Keratinocyte (primary cell): ENCODE results near the gene MCEMP1. TPM values are rescaled to one million over a fixed set of nuclear protein-coding genes. Genes with fewer than 3 reads are reported as not detected.

ENCODE experiments used
- DNase-seq: peaks from one replicate; pipeline ENCODE4 v3.0.0-alpha.2; 2011; ENCODE audit warnings: low read depth, missing footprints, low spot score
- FAIRE-seq: peaks from 2 replicates; lab custom pipeline; 2011; peaks lifted over from hg19 to GRCh38; lab: Jason Lieb, UNC
- H2AFZ ChIP-seq: 2 replicates; pipeline ENCODE4 v1.6.0; 2012; ENCODE audit warnings: low read length, control low read depth, inconsistent platforms; ENCODE audit not compliant: control insufficient read depth
- H3K27ac ChIP-seq: 2 replicates; pipeline ENCODE4 v1.5.1; 2011; ENCODE audit warnings: low read length; ENCODE audit not compliant: control insufficient read depth, insufficient read depth
- H3K27me3 ChIP-seq: 3 replicates; pipeline ENCODE4 v1.6.0; 2011; ENCODE audit warnings: low read length; ENCODE audit not compliant: control insufficient read depth, insufficient read depth; ENCODE audit errors: extremely low read depth
- H3K36me3 ChIP-seq, 2 experiments: 2 replicates in 1 of 2; 3 replicates in 1 of 2; pipeline ENCODE4 v1.5.1; 2011; ENCODE audit warnings: low read length in 2 of 2, mild to moderate bottlenecking in 1 of 2; ENCODE audit not compliant: control insufficient read depth in 2 of 2, insufficient read depth in 2 of 2; ENCODE audit errors: extremely low read depth in 1 of 2
- H3K4me1 ChIP-seq: 3 replicates; pipeline ENCODE4 v1.5.1; 2011; ENCODE audit warnings: low read length; ENCODE audit not compliant: control insufficient read depth, insufficient read depth; ENCODE audit errors: extremely low read depth
- H3K4me2 ChIP-seq: 3 replicates; pipeline ENCODE4 v1.6.0; 2011; ENCODE audit warnings: low read depth, low read length; ENCODE audit not compliant: control insufficient read depth, insufficient read depth; ENCODE audit errors: extremely low read depth
- H3K4me3 ChIP-seq, 3 experiments: fragments of 200-600 bp in 1 of 3; sonication (generic) in 1 of 3; 2 replicates in 2 of 3; 3 replicates in 1 of 3; pipeline ENCODE4 v1.5.1; 2011 to 2016; ENCODE audit warnings: low read length in 3 of 3, mild to moderate bottlenecking in 3 of 3, control low read depth in 2 of 3, inconsistent platforms in 1 of 3, low read depth in 1 of 3, mixed read lengths in 1 of 3, mixed run types in 1 of 3, moderate library complexity in 1 of 3; ENCODE audit not compliant: control insufficient read depth in 2 of 3, insufficient read depth in 2 of 3; ENCODE audit errors: extremely low read depth in 1 of 3
- H3K79me2 ChIP-seq: 2 replicates; pipeline ENCODE4 v1.6.0; 2012; ENCODE audit warnings: low read length; ENCODE audit not compliant: control insufficient read depth, insufficient read depth
- H3K9ac ChIP-seq: 3 replicates; pipeline ENCODE4 v1.6.0; 2011; ENCODE audit warnings: low read length; ENCODE audit not compliant: control insufficient read depth, insufficient read depth; ENCODE audit errors: extremely low read depth
- H3K9me1 ChIP-seq: 3 replicates; pipeline ENCODE4 v1.6.0; 2011; ENCODE audit warnings: low read length; ENCODE audit not compliant: control insufficient read depth, insufficient read depth; ENCODE audit errors: extremely low read depth
- H3K9me3 ChIP-seq: 2 replicates; pipeline ENCODE4 v1.5.1; 2012; ENCODE audit warnings: low read depth, low read length; ENCODE audit not compliant: control insufficient read depth
- H4K20me1 ChIP-seq: 3 replicates; pipeline ENCODE4 v1.6.0; 2011; ENCODE audit warnings: low read length; ENCODE audit not compliant: control insufficient read depth, insufficient read depth; ENCODE audit errors: extremely low read depth
- EZH2 ChIP-seq: IDR thresholded peaks from one replicate; pipeline ENCODE4 v1.6.1; 2012; ENCODE audit warnings: inconsistent platforms, mild to moderate bottlenecking, low read length, moderate library complexity
- dilution Hi-C: fragments of 300-500 bp; cut with MboI; formaldehyde crosslinking; loops from one replicate; pipeline ENCODE4 v1.7.0; 2020; ENCODE audit warnings: low sequenced_read_pairs; ENCODE audit not compliant: extremely low pct_ligation_motif_present
- polyA plus RNA-seq, 5 experiments: library from polyadenylated mRNA; depleted of rRNA in 3 of 5; stranded (reverse) in 3 of 5; stranded (forward) in 1 of 5; unstranded in 1 of 5; fragments of >200 nt; gene quantifications; 1 replicate in 1 of 5; 2 replicates in 3 of 5; 3 replicates in 1 of 5; pipeline versions ENCODE4 v1.2.1 to v1.2.3, GENCODE V29; 2011 to 2012; ENCODE audit warnings: missing spikeins in 2 of 5, low read depth in 1 of 5, low replicate concordance in 1 of 5
- TF ChIP-seq, protein P1 (sequence below), 3 experiments: IDR thresholded peaks in 1 of 3; conservative IDR thresholded peaks in 1 of 3; optimal IDR thresholded peaks in 1 of 3; 2 replicates in 2 of 3; 3 replicates in 1 of 3; pipeline versions ENCODE3 to v1.5.1; 2011; ENCODE audit warnings: low read length in 3 of 3, mild to moderate bottlenecking in 3 of 3, moderate library complexity in 2 of 3, control low read depth in 1 of 3, inconsistent platforms in 1 of 3; ENCODE audit not compliant: insufficient read depth in 2 of 3; ENCODE audit errors: extremely low read depth in 1 of 3

MCEMP1 gene
- polyA plus RNA-seq, 1 donor (not counting 4 experiments of a cell fraction or from before 2014, with no cell fraction given) = not detected

DNA sequence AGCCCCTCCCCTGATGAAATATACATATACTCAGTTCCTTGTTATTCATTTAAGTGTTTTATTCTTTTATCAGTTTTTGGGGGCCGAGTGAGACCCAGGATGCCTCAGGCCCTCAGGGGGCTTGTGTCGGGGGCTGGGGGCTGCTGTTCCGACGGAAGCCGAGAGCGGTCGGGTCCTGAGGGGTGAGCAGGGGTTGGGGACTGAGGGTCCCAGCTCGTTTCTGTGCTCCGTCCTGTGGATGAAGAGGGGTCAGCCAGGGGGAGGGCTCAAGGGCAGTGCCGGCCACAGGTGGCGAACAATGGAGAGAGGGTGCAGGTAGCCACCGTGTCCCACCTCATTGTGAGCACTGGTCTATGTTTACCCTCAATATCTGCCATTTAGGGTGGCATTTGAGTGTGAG, 45.3 kb upstream of the MCEMP1 start:
- no peak for TF ChIP-seq EZH2
- TF ChIP-seq, protein P1, sequence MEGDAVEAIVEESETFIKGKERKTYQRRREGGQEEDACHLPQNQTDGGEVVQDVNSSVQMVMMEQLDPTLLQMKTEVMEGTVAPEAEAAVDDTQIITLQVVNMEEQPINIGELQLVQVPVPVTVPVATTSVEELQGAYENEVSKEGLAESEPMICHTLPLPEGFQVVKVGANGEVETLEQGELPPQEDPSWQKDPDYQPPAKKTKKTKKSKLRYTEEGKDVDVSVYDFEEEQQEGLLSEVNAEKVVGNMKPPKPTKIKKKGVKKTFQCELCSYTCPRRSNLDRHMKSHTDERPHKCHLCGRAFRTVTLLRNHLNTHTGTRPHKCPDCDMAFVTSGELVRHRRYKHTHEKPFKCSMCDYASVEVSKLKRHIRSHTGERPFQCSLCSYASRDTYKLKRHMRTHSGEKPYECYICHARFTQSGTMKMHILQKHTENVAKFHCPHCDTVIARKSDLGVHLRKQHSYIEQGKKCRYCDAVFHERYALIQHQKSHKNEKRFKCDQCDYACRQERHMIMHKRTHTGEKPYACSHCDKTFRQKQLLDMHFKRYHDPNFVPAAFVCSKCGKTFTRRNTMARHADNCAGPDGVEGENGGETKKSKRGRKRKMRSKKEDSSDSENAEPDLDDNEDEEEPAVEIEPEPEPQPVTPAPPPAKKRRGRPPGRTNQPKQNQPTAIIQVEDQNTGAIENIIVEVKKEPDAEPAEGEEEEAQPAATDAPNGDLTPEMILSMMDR (optimal IDR thresholded peaks at IDR 0.05 in 1 of 3, IDR thresholded peaks at IDR 0.05 in 1 of 3, conservative IDR thresholded peaks at IDR 0.05 in 1 of 3; ENCODE audit: extremely low read depth in 1 of 3, insufficient read depth in 2 of 3, low read length in 3 of 3) = no peak
- Histone ChIP-seq H4K20me1 (no peaks in the 10 kb centered on the region), H3K4me2 (no peak overlapping the region), H3K4me3 (no peak overlapping the region), H3K36me3 (peaks cover 0 to 5% of the 10 kb centered on the region in 2 experiments), H3K9ac (no peak overlapping the region), H3K79me2 (peaks cover 47% of the 10 kb centered on the region), H3K9me3 (no peaks in the 10 kb centered on the region), H2AFZ (no peak overlapping the region), H3K4me1 (peaks cover 14% of the 10 kb centered on the region), H3K27ac (no peak overlapping the region), H3K27me3 (no peaks in the 10 kb centered on the region), H3K9me1 (no peaks in the 10 kb centered on the region)
- FAIRE-seq (no peak), DNase-seq (no peak)
- dilution Hi-C loops = no loop called here

DNA sequence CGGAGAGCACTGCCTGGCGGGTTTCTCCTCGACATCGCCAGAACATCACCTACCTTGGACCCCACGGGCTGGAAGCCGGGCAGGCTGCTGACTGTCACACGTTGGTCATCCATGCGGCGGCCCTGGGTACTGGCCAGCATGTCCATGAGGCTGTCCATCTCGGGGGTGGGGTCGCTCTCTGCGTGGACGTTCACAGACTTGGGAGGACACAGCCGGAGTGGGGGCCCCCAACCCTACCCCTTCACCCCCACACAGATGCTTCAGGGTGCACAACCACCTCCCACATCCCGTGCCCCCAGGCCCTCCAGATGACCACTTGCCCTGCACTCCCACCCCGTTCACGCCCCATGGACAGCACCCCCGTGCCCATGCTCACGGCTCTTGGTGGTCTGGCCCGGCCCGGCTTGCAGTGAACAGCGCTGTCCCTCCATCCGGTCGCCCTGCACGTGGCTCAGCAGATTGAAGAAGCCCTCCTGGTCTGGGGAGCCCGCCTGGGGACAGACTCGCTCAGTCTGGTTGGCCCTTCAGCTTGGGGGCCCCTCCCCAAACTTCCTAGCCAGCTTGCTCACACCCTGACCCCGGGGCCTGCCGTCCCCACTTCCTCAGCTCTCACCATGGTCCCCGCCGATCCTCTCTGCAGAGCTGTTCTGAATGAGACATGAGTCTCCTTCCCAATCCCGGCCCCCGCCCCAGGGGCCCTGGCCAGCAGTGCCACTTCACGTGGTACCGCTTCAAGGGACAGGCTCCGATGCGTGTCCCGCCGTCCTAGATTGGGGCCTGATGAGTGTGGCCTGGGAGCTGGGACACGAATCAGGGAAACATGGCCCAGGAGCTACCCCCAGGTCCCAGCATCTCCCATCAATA, 44.3 kb upstream of the MCEMP1 start:
- FAIRE-seq = no peak
- no peak overlapping the region for H3K9ac ChIP-seq
- dilution Hi-C loops = no loop called here
- H3K79me2 ChIP-seq = peaks cover 39% of the 10 kb centered on the region
- DNase-seq = no peak
- no peaks in the 10 kb centered on the region for H3K9me3 ChIP-seq
- H3K36me3 ChIP-seq = peaks cover 0 to 5% of the 10 kb centered on the region in 2 experiments
- H3K4me3 ChIP-seq = no peak overlapping the region
- H3K27ac ChIP-seq = no peak overlapping the region
- H3K4me2 ChIP-seq = no peak overlapping the region
- H3K9me1 ChIP-seq = no peaks in the 10 kb centered on the region
- TF ChIP-seq, protein P1 (optimal IDR thresholded peaks at IDR 0.05 in 1 of 3, IDR thresholded peaks at IDR 0.05 in 1 of 3, conservative IDR thresholded peaks at IDR 0.05 in 1 of 3; ENCODE audit: extremely low read depth in 1 of 3, insufficient read depth in 2 of 3, low read length in 3 of 3) = no peak
- no peak for TF ChIP-seq EZH2
- H4K20me1 ChIP-seq = no peaks in the 10 kb centered on the region
- H2AFZ ChIP-seq = no peak overlapping the region
- peaks cover 15% of the 10 kb centered on the region for H3K4me1 ChIP-seq
- no peaks in the 10 kb centered on the region for H3K27me3 ChIP-seq
